Measurements from ENCODE around the gene IVNS1ABP.
"Not testable (repeated sequence)": the region's sequence is repeated elsewhere in the genome, so short reads cannot be mapped to it uniquely, and the experiment has no call there.

IVNS1ABP gene

GRCh38 chr1:185291159-185291558, 25.9 kb downstream of the IVNS1ABP start:
- DNase-seq: no peak

- no peak for DNase-seq
Observed at GRCh38 chr1:185289880-185290279, 27.2 kb downstream of the IVNS1ABP start.

- DNase-seq: no peak
Observed at GRCh38 chr1:185288435-185288834, 28.6 kb downstream of the IVNS1ABP start.

- no peak for DNase-seq
Observed at GRCh38 chr1:185287451-185287850, 29.6 kb downstream of the IVNS1ABP start.

- DNase-seq: no peak
Observed at GRCh38 chr1:185284533-185285276, 32.3 kb downstream of the IVNS1ABP start.

GRCh38 chr1:185284116-185284515, 32.9 kb downstream of the IVNS1ABP start:
- DNase-seq: no peak

- DNase-seq: no peak
Observed at GRCh38 chr1:185281245-185281644, 35.8 kb downstream of the IVNS1ABP start.

- DNase-seq: no peak
Observed at GRCh38 chr1:185280589-185280988, 36.5 kb downstream of the IVNS1ABP start.

- no peak for DNase-seq
Observed at GRCh38 chr1:185279571-185279970, 37.5 kb downstream of the IVNS1ABP start.

GRCh38 chr1:185271921-185272320, 45.1 kb downstream of the IVNS1ABP start:
- DNase-seq: no peak

GRCh38 chr1:185268352-185268751, 48.7 kb downstream of the IVNS1ABP start:
- no peak for DNase-seq

- no peak for DNase-seq
Observed at GRCh38 chr1:185267701-185268100, 49.3 kb downstream of the IVNS1ABP start.

- DNase-seq: no peak
Observed at GRCh38 chr1:185267301-185267700, 49.7 kb downstream of the IVNS1ABP start.

GRCh38 chr1:185265314-185265713, 51.7 kb downstream of the IVNS1ABP start:
- DNase-seq: no peak

GRCh38 chr1:185263780-185264179, 53.3 kb downstream of the IVNS1ABP start:
- DNase-seq: no peak

GRCh38 chr1:185263292-185263691, 53.8 kb downstream of the IVNS1ABP start:
- DNase-seq: no peak

GRCh38 chr1:185262151-185262550, 54.9 kb downstream of the IVNS1ABP start:
- DNase-seq: no peak

GRCh38 chr1:185260611-185261010, 56.4 kb downstream of the IVNS1ABP start:
- no peak for DNase-seq

GRCh38 chr1:185258676-185259075, 58.4 kb downstream of the IVNS1ABP start:
- no peak for DNase-seq

GRCh38 chr1:185257950-185258208, 59.2 kb downstream of the IVNS1ABP start:
- no peak for DNase-seq

GRCh38 chr1:185257116-185257949, 59.7 kb downstream of the IVNS1ABP start:
- not testable (repeated sequence) for DNase-seq

GRCh38 chr1:185255595-185255994, 61.4 kb downstream of the IVNS1ABP start:
- not testable (repeated sequence) for DNase-seq

- DNase-seq: not testable (repeated sequence)
Observed at GRCh38 chr1:185252404-185252803, 64.6 kb downstream of the IVNS1ABP start.

- not testable (repeated sequence) for DNase-seq
Observed at GRCh38 chr1:185251928-185252327, 65.1 kb downstream of the IVNS1ABP start.

All from NCI-H187 (cell line).